T-cell (primary cell): Measurements from ENCODE around the gene CHRNA4. TPM values are rescaled to one million over a fixed set of nuclear protein-coding genes. Genes with fewer than 3 reads are reported as not detected.
"Not testable (repeated sequence)": the region's sequence is repeated elsewhere in the genome, so short reads cannot be mapped to it uniquely, and the experiment has no call there.

ENCODE experiments used
- ATAC-seq, 4 experiments: fragments of 200-7000 bp in 3 of 4; fragments of 150-1000 bp in 1 of 4; cut with Tn5 transposase; replicated peaks in 1 of 4; 1 replicate in 3 of 4; 2 replicates in 1 of 4; pipeline ENCODE4 v1.10.0; 2021; ENCODE audit warnings: moderate library complexity in 3 of 4, mild to moderate bottlenecking in 2 of 4, moderate number of reproducible peaks in 1 of 4
- CTCF ChIA-PET, 2 donors: fragments of 300-600 bp; sonication (Branson Sonifier 250); formaldehyde crosslinking; loops; one replicate each; lab custom pipeline; 2022; ENCODE audit warnings: antibody characterized with exemption in 2 of 2; lab: Charles Lee
- POLR2A ChIA-PET, 2 donors: fragments of 300-600 bp; sonication (Branson Sonifier 250); formaldehyde crosslinking; loops; one replicate each; lab custom pipeline; 2022; ENCODE audit warnings: antibody characterized with exemption in 2 of 2; lab: Charles Lee
- DNase-seq, 35 experiments: peaks; one replicate each; pipeline versions ENCODE4 v3.0.0 to v3.0.0-alpha.2; 2013 to 2023
- H3K27ac ChIP-seq: one replicate; pipeline ENCODE4 v1.5.1; 2013; ENCODE audit warnings: low read length
- H3K27me3 ChIP-seq, 2 experiments: replicated peaks in 1 of 2; 1 replicate in 1 of 2; 2 replicates in 1 of 2; pipeline versions ENCODE4 v1.6.1 to v1.7.0; 2013; ENCODE audit warnings: low read length in 1 of 2, mixed read lengths in 1 of 2; ENCODE audit not compliant: control insufficient read depth in 2 of 2, insufficient read depth in 2 of 2; ENCODE audit errors: extremely low read depth in 1 of 2
- H3K36me3 ChIP-seq, 2 donors: 1 replicate in 1 of 2; 2 replicates in 1 of 2; pipeline versions ENCODE4 v1.6.1 to v1.7.0; 2013; ENCODE audit warnings: low read length in 1 of 2; ENCODE audit not compliant: control insufficient read depth in 2 of 2, insufficient read depth in 1 of 2; ENCODE audit errors: extremely low read depth in 1 of 2
- H3K4me1 ChIP-seq, 2 experiments: 1 replicate in 1 of 2; 2 replicates in 1 of 2; pipeline versions ENCODE4 v1.6.1 to v1.7.0; 2013; ENCODE audit warnings: low read length in 2 of 2, mixed read lengths in 1 of 2; ENCODE audit not compliant: insufficient read depth in 2 of 2, control insufficient read depth in 1 of 2; ENCODE audit errors: extremely low read depth in 1 of 2
- H3K4me3 ChIP-seq, 2 donors: 1 replicate in 1 of 2; 2 replicates in 1 of 2; pipeline versions ENCODE4 v1.5.1 to v1.7.0; 2013; ENCODE audit warnings: mild to moderate bottlenecking in 2 of 2, low read length in 1 of 2, moderate library complexity in 1 of 2; ENCODE audit not compliant: control insufficient read depth in 1 of 2; ENCODE audit errors: extremely low read depth in 1 of 2
- H3K9me3 ChIP-seq: 2 replicates; pipeline ENCODE4 v1.7.0; 2013
- H3K27ac Mint-ChIP-seq, 2 donors: one replicate each; pipeline ENCODE4 v1.8.0; 2020 to 2021; ENCODE audit warnings: mild to moderate bottlenecking in 2 of 2, mixed read lengths in 2 of 2
- H3K27me3 Mint-ChIP-seq, 2 donors: one replicate each; pipeline ENCODE4 v1.8.0; 2021 to 2022; ENCODE audit warnings: mixed read lengths in 2 of 2
- H3K36me3 Mint-ChIP-seq: one replicate; pipeline ENCODE4 v1.8.0; 2021; ENCODE audit warnings: mixed read lengths
- H3K4me1 Mint-ChIP-seq, 3 donors: one replicate each; pipeline ENCODE4 v1.8.0; 2020 to 2022; ENCODE audit warnings: mixed read lengths in 3 of 3, mild to moderate bottlenecking in 1 of 3
- H3K4me3 Mint-ChIP-seq, 3 donors: one replicate each; pipeline ENCODE4 v1.8.0; 2020 to 2022; ENCODE audit warnings: mild to moderate bottlenecking in 3 of 3, mixed read lengths in 3 of 3, moderate library complexity in 3 of 3
- H3K9me3 Mint-ChIP-seq, 3 donors: one replicate each; pipeline ENCODE4 v1.8.0; 2020 to 2022; ENCODE audit warnings: mixed read lengths in 3 of 3
- WGBS: methylation state at CpG from one replicate; pipeline ENCODE4 v1.1.5; 2013; ENCODE audit warnings: missing lambda C conversion rate; ENCODE audit not compliant: insufficient coverage; 5-methylcytosine and 5-hydroxymethylcytosine counted together
- total RNA-seq, 35 experiments: library from RNA in 6 of 35; stranded (reverse) in 6 of 35; fragments of 120-200 nt in 1 of 35; gene quantifications; one replicate each; pipeline versions ENCODE4 v1.2.1 to v1.2.4 and lab custom pipeline; 2013 to 2026

CHRNA4 gene
- total RNA-seq, 5 donors from 2014 or later (not counting 1 experiment from before 2014, with no cell fraction given) = not detected

DNA sequence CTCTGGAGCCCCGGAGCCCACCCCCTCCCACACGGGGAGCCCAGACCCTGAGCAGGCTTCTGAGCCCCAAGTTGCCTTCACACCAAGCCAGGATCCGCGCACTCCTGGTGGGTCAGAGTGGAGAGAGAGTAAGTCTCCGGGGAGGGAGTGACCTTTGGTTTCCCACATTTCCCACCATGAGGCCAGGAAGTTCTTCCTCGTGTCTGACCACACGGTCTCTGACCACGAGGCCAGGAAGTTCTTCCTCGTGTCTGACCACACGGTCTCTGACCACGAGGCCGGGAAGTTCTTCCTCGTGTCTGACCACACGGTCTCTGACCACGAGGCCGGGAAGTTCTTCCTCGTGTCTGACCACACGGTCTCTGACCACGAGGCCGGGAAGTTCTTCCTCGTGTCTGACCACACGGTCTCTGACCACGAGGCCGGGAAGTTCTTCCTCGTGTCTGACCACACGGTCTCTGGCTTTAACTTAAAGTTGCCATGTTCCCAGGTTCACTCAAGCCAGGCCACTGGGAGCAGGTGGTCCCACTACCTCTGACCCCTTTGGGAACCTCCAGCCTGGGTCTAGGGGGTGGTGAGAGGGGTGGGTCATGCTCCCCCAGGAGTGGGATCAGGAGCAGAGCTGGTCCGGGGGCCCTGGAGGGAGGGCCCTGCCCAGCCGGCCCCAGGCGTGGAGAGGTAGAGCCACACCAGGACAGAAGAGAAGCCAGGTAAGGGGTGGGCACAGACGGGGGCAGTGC is 55.0 kb downstream of the CHRNA4 start:
- H3K27ac ChIP-seq, H3K4me3 ChIP-seq, DNase-seq, CTCF ChIA-PET, ATAC-seq, H3K4me3 Mint-ChIP-seq, H3K27ac Mint-ChIP-seq, H3K9me3 ChIP-seq, H3K36me3 Mint-ChIP-seq, H3K36me3 ChIP-seq, H3K4me1 ChIP-seq, POLR2A ChIA-PET, H3K4me1 Mint-ChIP-seq: not testable (repeated sequence)
- H3K27me3 ChIP-seq = peaks cover 0 to 65% of the 10 kb centered on the region in 2 experiments
- Mint-ChIP-seq H3K27me3 (peaks cover 12 to 22% of the 10 kb centered on the region in 2 donors), H3K9me3 (peaks cover 4 to 11% (median 7%) of the 10 kb centered on the region in 3 donors)
- 80% methylated on average over 6 of the region's 30 CpGs for WGBS

DNA sequence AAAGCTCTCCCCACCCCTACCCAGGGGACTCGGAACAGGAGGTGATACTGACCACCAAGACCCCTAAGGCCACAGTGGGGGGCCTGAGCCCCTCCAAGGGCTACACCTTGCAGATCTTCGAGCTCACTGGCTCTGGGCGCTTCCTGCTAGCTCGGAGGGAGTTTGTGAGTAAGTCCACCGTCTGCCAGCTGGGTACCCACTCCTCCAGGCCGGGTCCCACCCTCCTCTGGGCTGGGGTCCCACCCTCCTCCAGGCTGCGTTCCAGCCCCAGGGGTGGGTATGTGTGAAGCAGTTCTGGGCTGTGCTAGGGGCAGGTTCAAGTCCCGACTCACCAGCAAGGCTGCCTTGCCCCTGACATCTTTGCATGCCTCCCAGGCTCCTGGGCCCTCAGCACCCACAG is 55.8 kb downstream of the CHRNA4 start:
- ATAC-seq = no peak
- no peaks in the 10 kb centered on the region for H3K4me1 Mint-ChIP-seq
- no peak overlapping the region for H3K27ac Mint-ChIP-seq
- H3K27me3 ChIP-seq = peaks cover 0 to 62% of the 10 kb centered on the region in 2 experiments
- no peaks in the 10 kb centered on the region for H3K9me3 ChIP-seq
- H3K36me3 Mint-ChIP-seq = no peaks in the 10 kb centered on the region
- no peak overlapping the region for H3K4me3 Mint-ChIP-seq
- H3K27ac ChIP-seq = no peak overlapping the region
- no peaks in the 10 kb centered on the region for H3K4me1 ChIP-seq
- peaks cover 16 to 21% of the 10 kb centered on the region in 2 donors for H3K27me3 Mint-ChIP-seq
- no peaks in the 10 kb centered on the region for H3K36me3 ChIP-seq
- WGBS = 57% methylated on average over 4 of the region's 8 CpGs
- CTCF ChIA-PET = no interaction called here
- H3K4me3 ChIP-seq = no peak overlapping the region
- POLR2A ChIA-PET = no interaction called here
- no peak for DNase-seq
- H3K9me3 Mint-ChIP-seq = peaks cover 4 to 11% (median 7%) of the 10 kb centered on the region in 3 donors

DNA sequence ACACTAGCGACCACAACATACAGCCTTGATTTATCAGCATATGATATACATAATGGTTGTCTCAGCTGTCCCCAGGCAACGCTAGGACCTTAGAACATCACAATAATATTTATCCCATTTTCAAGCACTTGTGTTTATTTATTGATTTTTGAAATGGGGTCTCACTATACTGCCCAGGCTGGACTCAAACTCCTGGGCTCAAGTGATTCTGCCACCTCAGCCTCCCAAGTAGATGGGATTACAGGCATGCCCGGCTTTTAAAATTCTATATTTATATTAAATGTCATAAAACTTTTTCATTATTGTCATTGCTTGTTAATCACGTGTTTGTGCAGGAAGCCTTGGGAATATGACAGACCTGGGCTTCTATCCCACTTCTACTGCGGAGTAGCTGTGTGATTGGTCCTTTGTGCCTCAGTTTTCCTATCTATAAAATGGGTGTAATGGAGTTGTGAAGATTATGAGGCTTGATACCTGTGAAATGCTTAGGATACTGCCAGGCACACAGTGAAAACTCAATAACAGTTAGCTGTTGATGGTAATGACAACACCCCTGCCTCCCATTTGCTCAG is 58.0 kb downstream of the CHRNA4 start:
- POLR2A ChIA-PET = no interaction called here
- Histone ChIP-seq H3K27me3 (peaks cover 0 to 51% of the 10 kb centered on the region in 2 experiments), H3K4me3 (no peak overlapping the region), H3K4me1 (no peaks in the 10 kb centered on the region), H3K27ac (no peak overlapping the region), H3K9me3 (no peaks in the 10 kb centered on the region), H3K36me3 (no peaks in the 10 kb centered on the region)
- H3K4me1 Mint-ChIP-seq = no peaks in the 10 kb centered on the region
- H3K27ac Mint-ChIP-seq = no peak overlapping the region
- no peak for ATAC-seq
- no peak overlapping the region for H3K4me3 Mint-ChIP-seq
- no peak for DNase-seq
- CTCF ChIA-PET = no interaction called here
- peaks cover 21 to 27% of the 10 kb centered on the region in 2 donors for H3K27me3 Mint-ChIP-seq
- H3K9me3 Mint-ChIP-seq = peaks cover 4 to 11% (median 7%) of the 10 kb centered on the region in 3 donors
- H3K36me3 Mint-ChIP-seq = no peaks in the 10 kb centered on the region
- WGBS = no CpG with 5 or more reads among the region's 5 CpGs

DNA sequence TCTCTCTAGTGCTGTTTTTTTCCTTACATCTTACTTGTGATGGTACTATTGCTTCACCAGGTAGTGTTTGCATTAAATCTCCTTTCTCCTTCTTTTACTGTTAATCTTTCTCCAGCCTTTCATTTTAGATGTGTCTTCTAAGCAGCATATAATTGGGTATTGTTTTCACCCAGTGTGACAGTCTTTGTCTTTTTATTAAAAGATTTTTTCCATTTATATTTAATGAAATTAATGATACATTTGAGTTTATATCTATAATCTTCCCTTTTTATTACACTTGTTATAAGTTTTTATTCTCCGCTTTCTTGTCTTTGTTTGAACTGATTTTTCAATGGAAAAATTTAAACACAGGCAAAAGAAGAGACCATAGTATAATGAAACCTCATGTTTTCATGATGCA is 59.5 kb downstream of the CHRNA4 start:
- H3K27ac Mint-ChIP-seq = no peak overlapping the region
- ChIA-PET POLR2A (no interaction called here), CTCF (no interaction called here)
- no CpG with 5 or more reads among the region's 1 CpG for WGBS
- no peaks in the 10 kb centered on the region for H3K4me1 ChIP-seq
- no peak overlapping the region for H3K4me3 ChIP-seq
- H3K4me1 Mint-ChIP-seq = no peaks in the 10 kb centered on the region
- H3K27me3 Mint-ChIP-seq = peaks cover 21 to 31% of the 10 kb centered on the region in 2 donors
- peaks cover 4 to 11% (median 7%) of the 10 kb centered on the region in 3 donors for H3K9me3 Mint-ChIP-seq
- ATAC-seq (no peak), DNase-seq (no peak)
- peaks cover 0 to 52% of the 10 kb centered on the region in 2 experiments for H3K27me3 ChIP-seq
- H3K9me3 ChIP-seq = no peaks in the 10 kb centered on the region
- H3K36me3 ChIP-seq = no peaks in the 10 kb centered on the region
- no peak overlapping the region for H3K4me3 Mint-ChIP-seq
- no peak overlapping the region for H3K27ac ChIP-seq
- no peaks in the 10 kb centered on the region for H3K36me3 Mint-ChIP-seq

DNA sequence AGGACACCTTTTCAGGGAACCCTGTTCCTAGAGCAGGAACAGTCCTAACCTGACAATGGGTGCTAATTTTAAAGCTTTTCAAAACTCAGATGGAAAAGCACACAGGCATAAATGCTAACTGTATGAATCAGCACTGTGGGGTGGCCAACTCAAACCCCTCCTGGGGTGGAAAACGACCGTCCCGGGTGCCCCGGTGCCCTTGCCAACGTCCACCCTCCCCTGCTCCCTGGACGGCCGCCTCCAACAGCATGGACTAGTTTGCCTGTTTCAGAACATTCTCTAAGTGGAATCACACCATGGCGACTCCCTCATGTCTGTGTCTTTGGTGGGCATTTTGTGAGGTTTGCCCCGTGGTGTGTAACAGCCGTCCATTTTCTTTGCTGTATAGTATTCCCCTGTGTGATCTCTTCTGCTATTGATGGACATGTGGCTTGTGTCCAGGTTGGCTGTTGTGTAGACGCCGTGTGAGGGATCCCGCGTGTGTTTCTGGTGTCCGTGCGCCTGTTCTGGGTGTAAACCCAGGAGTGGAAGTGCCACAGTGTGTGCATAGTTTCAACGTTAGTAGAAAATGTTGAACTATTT is 62.3 kb downstream of the CHRNA4 start:
- peaks cover 4 to 11% (median 7%) of the 10 kb centered on the region in 3 donors for H3K9me3 Mint-ChIP-seq
- peaks cover 0 to 56% of the 10 kb centered on the region in 2 experiments for H3K27me3 ChIP-seq
- peaks cover 21 to 31% of the 10 kb centered on the region in 2 donors for H3K27me3 Mint-ChIP-seq
- peaks cover 8 to 12% (median 9%) of the 10 kb centered on the region in 3 donors for H3K4me1 Mint-ChIP-seq
- no peak overlapping the region for H3K27ac Mint-ChIP-seq
- ChIA-PET CTCF (no interaction called here), POLR2A (no interaction called here)
- no peak overlapping the region for H3K4me3 ChIP-seq
- peaks cover 0 to 14% of the 10 kb centered on the region in 2 experiments for H3K4me1 ChIP-seq
- no peak for DNase-seq
- H3K36me3 Mint-ChIP-seq = no peaks in the 10 kb centered on the region
- H3K4me3 Mint-ChIP-seq = no peak overlapping the region
- 89% methylated on average over 8 of the region's 17 CpGs for WGBS
- H3K36me3 ChIP-seq = no peaks in the 10 kb centered on the region
- no peak for ATAC-seq
- H3K27ac ChIP-seq = no peak overlapping the region
- no peaks in the 10 kb centered on the region for H3K9me3 ChIP-seq

DNA sequence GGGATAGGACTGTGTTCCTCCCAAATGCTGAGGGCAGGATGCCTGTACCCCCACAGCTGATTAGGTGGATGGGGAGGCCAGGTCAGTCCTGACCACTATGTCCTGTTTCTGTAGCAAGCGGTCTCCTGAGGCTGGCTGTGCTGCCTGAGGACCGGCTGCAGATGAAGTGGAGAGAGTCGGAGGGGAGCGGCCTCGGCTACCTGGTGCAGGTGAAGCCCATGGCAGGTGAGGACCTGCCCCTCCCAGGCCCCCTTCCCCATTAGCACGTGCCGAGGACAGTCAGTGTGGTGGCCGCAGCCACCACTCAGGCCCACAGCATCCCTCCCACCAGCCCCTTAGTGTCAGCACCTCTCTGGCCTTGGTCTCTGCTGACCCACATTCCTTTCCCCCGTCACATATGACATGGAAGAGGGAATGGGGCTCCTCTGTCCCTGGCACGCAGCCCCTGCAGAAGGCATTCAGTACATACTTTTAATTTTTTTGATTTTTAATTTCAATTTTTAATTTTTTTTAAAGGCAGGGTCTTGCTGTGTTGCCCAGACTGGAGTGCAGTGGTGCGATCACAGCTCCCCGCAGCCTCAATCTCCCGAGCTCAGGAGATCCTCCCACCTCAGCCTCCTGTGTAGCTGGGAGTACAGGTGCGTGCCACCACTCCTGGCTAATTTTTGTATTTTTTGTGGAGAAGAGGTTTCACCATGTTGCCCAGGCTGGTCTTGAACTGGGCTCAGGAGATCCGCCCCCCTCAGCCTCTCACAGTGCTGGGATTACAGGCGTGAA is 63.2 kb downstream of the CHRNA4 start:
- POLR2A ChIA-PET = no interaction called here
- ATAC-seq = no peak
- no peak overlapping the region for H3K27ac ChIP-seq
- no peaks in the 10 kb centered on the region for H3K36me3 Mint-ChIP-seq
- CTCF ChIA-PET = no interaction called here
- peaks cover 4 to 11% (median 7%) of the 10 kb centered on the region in 3 donors for H3K9me3 Mint-ChIP-seq
- H3K4me3 Mint-ChIP-seq = no peak overlapping the region
- H3K27me3 Mint-ChIP-seq = peaks cover 21 to 29% of the 10 kb centered on the region in 2 donors
- H3K36me3 ChIP-seq = no peaks in the 10 kb centered on the region
- H3K4me1 ChIP-seq = peaks cover 0 to 14% of the 10 kb centered on the region in 2 experiments
- peaks cover 0 to 64% of the 10 kb centered on the region in 2 experiments for H3K27me3 ChIP-seq
- DNase-seq = no peak
- no peak overlapping the region for H3K4me3 ChIP-seq
- 93% methylated on average over 4 of the region's 16 CpGs for WGBS
- H3K4me1 Mint-ChIP-seq = peaks cover 8 to 12% (median 9%) of the 10 kb centered on the region in 3 donors
- H3K27ac Mint-ChIP-seq = no peak overlapping the region
- H3K9me3 ChIP-seq = no peaks in the 10 kb centered on the region
